HG02588 (cell line): ENCODE data around the gene CEP131.

Source experiments
- ATAC-seq: cut with Tn5 transposase; IDR thresholded peaks from one replicate; pipeline ENCODE4 v1.9.1; 2021; ENCODE audit warnings: mild to moderate bottlenecking, moderate library complexity; ENCODE audit not compliant: unreplicated experiment

CEP131 gene

GRCh38 chr17:81203136-81203535 lies 19.6 kb downstream of the CEP131 start:
- no peak for ATAC-seq

GRCh38 chr17:81202318-81202717 lies 20.4 kb downstream of the CEP131 start:
- no peak for ATAC-seq

GRCh38 chr17:81200695-81201580 lies 21.8 kb downstream of the CEP131 start:
- ATAC-seq = no peak

- ATAC-seq = no peak
These were observed 22.6 kb downstream of the CEP131 start for GRCh38 chr17:81200201-81200600.

GRCh38 chr17:81199482-81199830 lies 23.3 kb downstream of the CEP131 start:
- no peak for ATAC-seq

- no peak for ATAC-seq
These were observed 23.8 kb downstream of the CEP131 start for GRCh38 chr17:81198826-81199481.

GRCh38 chr17:81197831-81198490 lies 24.8 kb downstream of the CEP131 start:
- no peak for ATAC-seq

- ATAC-seq = no peak
These were observed 25.4 kb downstream of the CEP131 start for GRCh38 chr17:81197409-81197795.

- ATAC-seq = no peak
These were observed 26.0 kb downstream of the CEP131 start for GRCh38 chr17:81196505-81197408.

- no peak for ATAC-seq
These were observed 26.7 kb downstream of the CEP131 start for GRCh38 chr17:81195941-81196495.

GRCh38 chr17:81194941-81195901 lies 27.5 kb downstream of the CEP131 start:
- no peak for ATAC-seq

GRCh38 chr17:81194225-81194760 lies 28.5 kb downstream of the CEP131 start:
- no peak for ATAC-seq

GRCh38 chr17:81193470-81194224 lies 29.1 kb downstream of the CEP131 start:
- no peak for ATAC-seq

GRCh38 chr17:81193051-81193410 lies 29.7 kb downstream of the CEP131 start:
- no peak for ATAC-seq

GRCh38 chr17:81192386-81193050 lies 30.2 kb downstream of the CEP131 start:
- ATAC-seq = no peak

- no peak for ATAC-seq
These were observed 31.1 kb downstream of the CEP131 start for GRCh38 chr17:81191646-81192045.

GRCh38 chr17:81191116-81191515 lies 31.6 kb downstream of the CEP131 start:
- no peak for ATAC-seq

- no peak for ATAC-seq
These were observed 32.2 kb downstream of the CEP131 start for GRCh38 chr17:81190591-81190990.
